GM18499 (cell line): ENCODE measurements around the gene ATAD3A.

ENCODE experiments used
- ATAC-seq: cut with Tn5 transposase; IDR thresholded peaks from one replicate; pipeline ENCODE4 v1.9.1; 2021; ENCODE audit warnings: moderate number of reproducible peaks; ENCODE audit not compliant: insufficient read depth, unreplicated experiment

ATAD3A gene

GRCh38 chr1:1573843-1574720 is 62.1 kb downstream of the ATAD3A start:
- ATAC-seq, result peak; percentile 27

DNA sequence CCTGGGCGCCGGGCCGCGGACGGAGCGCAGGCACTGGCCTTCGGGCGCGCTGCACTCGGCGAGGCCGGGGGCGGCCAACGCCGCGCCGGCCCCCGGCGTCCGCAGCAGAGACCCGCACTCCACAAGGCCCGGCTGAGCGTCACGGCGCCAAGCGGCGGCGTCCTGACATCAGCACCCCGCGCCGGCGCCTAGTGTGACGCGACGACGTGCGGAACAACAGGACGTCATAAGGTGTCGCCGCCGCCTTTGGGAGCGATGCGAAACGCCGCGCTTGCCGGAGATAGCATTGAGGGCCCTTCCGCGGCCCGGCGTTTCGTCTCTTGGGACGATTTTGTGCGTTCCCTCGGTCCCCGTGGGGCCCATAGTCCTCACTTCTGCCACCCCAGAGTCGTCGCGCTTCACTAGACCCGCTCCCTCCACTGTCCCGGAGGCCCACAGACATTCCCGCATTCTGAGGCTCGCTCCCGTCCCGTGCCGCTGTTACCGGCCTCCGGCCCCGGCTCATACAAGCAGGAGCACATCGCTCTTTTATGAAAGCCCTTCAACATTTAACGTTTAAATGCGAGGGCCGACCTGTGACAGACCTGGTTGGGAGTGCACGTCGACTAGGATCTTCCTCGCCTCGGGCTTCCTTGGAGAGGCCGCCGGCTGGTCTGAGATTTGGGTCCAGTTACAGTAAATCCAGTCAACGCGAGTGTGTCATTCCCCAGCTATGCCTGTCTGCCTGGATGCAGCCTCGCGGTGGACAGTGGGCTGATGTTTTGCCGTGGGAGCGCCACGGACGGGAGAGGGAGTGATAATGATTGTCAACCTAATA is 63.0 kb downstream of the ATAD3A start, which contains the start of gene SSU72:
Gene SSU72, minus strand, starts transcription at position 143 of the 817 bp plus-strand sequence. CDS start 306 bp downstream, outside the sequence.
- ATAC-seq, result peak; percentile 62

DNA sequence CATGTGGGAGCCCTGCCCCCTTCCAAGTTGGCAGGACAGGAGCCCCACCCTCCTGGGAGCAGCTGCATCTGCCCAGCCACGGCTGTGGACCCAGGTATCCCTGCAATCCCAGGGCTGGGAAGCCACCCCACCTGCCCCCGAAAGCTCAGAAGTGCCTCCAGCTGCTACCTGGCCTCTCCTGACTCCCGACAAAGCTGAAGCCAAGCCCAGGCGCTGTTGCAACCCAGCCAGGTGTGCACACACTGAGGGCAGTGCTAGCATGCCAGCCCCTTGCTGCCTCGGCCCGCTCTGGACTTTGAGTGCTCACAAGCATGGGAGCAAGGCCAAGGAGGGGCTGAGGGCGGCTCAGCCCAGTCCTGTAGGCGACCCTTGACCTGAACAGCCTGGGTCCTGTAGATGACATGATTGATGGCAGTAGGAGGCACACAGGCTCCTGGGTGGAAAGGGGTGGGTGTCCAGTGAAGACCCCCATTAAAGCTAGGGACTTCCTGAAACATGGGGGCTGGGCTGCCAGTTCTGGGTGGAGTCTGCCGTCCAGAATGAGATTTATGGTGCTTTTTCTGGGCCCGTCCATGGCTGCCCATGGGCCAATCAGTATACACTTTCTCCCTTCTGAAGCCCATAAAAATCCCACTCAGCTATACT is 65.5 kb downstream of the ATAD3A start:
- ATAC-seq, result no peak

- no peak for ATAC-seq
These were observed 66.5 kb downstream of the ATAD3A start for GRCh38 chr1:1578371-1578940.

- no peak for ATAC-seq
These were observed 70.8 kb downstream of the ATAD3A start for GRCh38 chr1:1582585-1583346.

GRCh38 chr1:1583347-1584010 is 71.5 kb downstream of the ATAD3A start:
- ATAC-seq, result no peak
